GM18873 (cell line): Measurements from ENCODE around the gene SOCS1.

Experiments used
- ATAC-seq: cut with Tn5 transposase; IDR thresholded peaks from one replicate; pipeline ENCODE4 v1.9.1; 2021; ENCODE audit warnings: mild to moderate bottlenecking, moderate library complexity, moderate number of reproducible peaks; ENCODE audit not compliant: unreplicated experiment, low FRiP score

SOCS1 gene

DNA sequence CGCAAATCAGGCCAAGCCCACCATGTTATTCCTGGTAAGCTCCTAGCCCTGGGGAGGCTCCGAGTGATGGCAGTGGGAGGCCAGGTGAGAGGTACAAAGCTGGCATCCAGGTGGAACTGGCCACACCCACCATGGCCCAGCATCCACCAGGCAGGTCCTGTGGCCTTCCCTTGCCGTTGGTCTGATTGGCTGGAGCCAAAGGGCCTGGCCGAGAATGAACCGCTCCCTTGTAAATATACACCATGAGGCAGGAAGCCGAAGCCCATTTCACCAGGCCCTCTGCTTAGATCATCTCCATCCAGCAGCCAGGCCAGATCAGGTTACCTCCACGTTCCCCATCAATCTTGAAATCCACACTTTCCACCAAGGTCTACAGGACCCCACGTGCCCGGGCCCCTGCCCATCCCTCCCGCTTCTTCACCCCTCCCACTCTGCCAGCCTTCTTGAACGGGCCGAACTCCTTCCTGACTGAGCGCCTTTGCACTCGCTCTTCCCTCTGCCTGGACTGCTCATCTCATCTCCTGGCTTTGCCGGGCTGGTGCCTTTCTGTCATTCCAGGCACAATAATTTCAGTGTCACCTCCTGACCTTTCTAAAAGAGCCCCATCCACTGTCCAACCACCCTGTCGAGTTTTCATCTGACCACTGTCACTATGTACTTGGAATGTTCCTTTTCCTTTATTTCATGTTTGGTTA is 5.8 kb downstream of the SOCS1 start:
- ATAC-seq, result no peak

DNA sequence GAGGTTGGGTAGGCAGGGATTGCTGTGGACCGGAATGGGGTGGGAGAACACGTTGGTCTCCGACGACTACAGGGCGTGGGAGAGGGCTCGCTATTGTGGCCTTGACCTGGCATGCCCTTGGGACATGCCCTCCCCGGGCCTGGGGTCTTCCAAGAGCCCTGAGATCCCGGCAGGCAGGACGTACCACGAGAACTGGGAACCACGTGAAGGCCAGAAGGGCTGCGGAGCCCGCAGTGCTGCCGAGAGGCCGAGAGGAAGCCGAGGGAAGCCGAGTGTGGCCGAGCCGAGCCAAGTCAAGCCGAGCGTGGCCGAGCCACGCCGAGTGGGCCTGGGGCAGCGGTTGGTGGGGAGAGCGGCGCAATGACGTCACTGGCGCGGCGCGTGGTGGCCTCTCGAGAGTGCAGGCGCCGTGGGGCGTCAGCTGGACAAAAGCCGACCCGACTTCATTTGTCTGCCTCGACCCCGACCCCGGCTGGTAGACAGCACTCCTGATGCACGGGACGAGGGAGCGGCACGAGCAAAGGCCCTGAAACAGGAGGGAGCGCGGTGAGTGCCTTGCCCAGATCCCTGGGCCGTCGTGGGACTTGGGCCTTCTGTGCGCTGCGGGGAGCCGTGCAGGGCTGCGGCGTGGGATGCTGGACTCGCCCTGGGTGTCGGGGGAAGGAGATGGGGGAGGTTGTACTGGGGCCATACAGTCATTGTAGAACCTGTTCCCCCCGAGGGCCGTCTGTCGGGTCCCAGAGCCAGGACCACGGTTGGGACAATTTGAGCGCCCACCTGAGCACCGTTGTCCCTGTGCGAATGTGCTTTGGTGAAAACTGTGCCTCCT is 6.6 kb downstream of the SOCS1 start:
- ATAC-seq, result no peak

DNA sequence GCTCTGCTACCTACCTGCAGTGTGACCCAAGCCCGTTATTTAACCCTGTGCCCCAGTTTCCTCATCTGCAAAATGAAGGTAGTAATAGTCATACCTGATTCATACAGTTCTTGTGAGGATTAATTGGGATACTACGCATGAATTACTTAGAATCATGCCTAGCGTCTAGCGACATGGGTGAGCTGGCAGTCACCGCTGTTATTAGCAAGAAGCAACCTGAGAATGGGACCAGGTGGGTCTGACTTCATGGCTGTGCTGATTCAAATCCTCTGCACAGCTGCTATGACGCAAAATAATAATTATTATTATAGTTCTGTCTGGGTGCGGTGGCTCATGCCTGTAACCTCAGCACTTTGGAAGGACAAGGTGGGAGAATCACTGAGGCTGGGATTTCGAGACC is 7.9 kb downstream of the SOCS1 start:
- no peak for ATAC-seq

- no peak for ATAC-seq
These were observed 10.0 kb downstream of the SOCS1 start for GRCh38 chr16:11245988-11246387.

GRCh38 chr16:11245222-11245737 is 10.7 kb downstream of the SOCS1 start:
- ATAC-seq, result no peak

GRCh38 chr16:11242658-11243057 is 13.3 kb downstream of the SOCS1 start:
- ATAC-seq, result no peak

DNA sequence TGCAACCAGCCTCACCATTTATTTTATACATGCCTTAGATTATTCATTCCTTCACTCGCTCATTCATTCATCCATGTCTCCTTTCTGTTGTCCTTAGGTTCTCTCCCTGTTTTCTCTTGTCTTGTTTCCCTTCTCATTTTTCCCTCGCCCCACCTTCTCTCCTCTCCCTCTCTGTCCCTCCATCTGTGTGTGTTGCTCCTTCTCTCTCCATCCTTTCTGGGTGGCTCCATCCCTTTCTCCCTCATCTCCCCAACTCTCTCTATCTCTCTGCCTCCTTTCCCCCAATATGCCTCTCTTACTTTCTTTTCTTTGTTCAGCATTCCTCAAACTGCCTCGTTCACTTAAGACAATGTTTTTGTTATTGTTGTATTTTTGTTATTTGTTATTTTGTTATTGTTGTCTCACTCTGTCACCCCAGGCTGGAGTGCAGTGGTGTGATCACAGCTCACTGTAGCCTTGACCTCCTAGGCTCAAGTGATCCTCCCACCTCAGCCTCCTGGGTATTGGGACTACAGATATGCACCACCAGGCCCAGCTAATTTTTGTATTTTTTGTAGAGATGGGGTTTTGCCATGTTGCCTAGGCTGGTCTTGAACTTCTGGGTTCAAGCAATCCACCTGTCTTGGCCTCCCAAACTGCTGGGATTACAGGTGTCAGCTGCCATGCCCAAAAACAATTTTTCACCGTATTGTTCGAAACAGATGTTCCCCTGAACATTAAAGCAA is 14.4 kb downstream of the SOCS1 start:
- no peak for ATAC-seq

- no peak for ATAC-seq
These were observed 15.1 kb downstream of the SOCS1 start for GRCh38 chr16:11240636-11241473.

GRCh38 chr16:11239644-11240632 is 16.1 kb downstream of the SOCS1 start:
- ATAC-seq, result no peak

GRCh38 chr16:11238272-11239202 is 17.5 kb downstream of the SOCS1 start:
- ATAC-seq, result no peak

DNA sequence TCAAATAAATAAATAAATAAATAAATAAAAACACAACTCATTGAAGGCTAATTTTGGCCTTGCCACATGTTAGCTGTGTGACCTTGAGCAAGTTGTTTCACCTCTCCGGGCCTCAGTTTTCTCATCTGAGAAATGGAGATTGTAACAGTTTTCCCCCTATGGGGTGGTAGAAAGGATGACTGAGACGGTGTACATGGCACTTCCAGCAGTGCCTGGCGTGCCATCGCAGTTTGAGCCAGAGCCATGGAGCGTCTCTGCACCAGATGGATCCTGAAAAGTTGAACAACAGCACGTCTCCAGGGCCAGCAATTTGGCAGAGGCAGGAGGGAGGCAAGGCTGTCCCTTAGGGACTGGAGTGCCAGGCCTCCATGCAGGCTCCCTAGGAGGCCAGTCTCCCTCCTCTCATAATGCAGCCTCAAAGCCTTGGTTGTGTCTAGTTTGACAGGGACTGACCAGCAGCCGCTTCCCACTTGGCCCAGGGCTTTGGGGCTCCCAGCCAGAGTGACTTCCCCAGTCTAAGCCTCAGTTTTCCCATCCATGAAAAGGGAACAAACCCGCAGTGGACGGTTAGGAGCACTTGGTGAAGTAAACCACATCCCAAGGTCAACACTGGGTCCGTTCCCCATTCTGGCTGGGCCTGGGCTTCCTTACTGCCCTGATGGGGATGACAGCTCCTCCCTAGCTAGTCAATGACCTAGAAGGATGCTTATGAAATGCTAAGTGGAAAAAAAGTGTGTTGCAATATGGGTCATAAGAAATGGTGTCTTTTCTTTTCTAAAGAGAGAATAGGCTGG is 19.3 kb downstream of the SOCS1 start:
- ATAC-seq, result no peak

- no peak for ATAC-seq
These were observed 20.4 kb downstream of the SOCS1 start for GRCh38 chr16:11235703-11235991.

- ATAC-seq, result no peak
These were observed 20.9 kb downstream of the SOCS1 start for GRCh38 chr16:11234884-11235702.

DNA sequence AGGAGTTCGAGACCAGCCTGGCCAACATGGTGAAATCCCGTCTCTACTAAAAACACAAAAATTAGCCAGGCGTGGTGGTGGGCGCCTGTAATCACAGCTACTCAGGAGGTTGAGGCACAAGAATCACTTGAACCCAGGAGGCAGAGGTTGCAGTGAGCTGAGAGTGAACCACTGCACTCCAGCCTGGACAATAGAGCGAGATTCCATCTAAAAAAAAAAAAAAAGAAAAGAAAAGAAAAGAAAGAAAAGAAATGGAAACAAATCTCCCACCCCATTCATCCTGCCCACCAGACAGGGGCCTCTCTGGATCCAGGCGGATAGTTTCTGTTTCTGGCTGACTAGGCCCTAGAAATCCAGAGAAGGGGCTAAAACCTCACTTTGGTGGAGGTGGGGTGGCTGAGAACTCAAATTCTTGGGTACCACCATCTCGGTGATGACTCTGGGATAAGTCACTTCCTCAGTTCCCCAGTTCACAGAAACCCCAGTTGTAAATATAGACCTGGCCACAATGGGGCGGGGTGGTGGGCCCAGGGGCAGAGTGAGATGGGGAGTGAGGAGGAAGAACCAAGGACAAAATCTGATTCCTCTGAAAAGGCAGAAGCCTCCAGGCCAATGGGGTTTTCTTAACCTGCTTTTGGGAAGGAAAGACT is 22.2 kb downstream of the SOCS1 start:
- ATAC-seq, result no peak

DNA sequence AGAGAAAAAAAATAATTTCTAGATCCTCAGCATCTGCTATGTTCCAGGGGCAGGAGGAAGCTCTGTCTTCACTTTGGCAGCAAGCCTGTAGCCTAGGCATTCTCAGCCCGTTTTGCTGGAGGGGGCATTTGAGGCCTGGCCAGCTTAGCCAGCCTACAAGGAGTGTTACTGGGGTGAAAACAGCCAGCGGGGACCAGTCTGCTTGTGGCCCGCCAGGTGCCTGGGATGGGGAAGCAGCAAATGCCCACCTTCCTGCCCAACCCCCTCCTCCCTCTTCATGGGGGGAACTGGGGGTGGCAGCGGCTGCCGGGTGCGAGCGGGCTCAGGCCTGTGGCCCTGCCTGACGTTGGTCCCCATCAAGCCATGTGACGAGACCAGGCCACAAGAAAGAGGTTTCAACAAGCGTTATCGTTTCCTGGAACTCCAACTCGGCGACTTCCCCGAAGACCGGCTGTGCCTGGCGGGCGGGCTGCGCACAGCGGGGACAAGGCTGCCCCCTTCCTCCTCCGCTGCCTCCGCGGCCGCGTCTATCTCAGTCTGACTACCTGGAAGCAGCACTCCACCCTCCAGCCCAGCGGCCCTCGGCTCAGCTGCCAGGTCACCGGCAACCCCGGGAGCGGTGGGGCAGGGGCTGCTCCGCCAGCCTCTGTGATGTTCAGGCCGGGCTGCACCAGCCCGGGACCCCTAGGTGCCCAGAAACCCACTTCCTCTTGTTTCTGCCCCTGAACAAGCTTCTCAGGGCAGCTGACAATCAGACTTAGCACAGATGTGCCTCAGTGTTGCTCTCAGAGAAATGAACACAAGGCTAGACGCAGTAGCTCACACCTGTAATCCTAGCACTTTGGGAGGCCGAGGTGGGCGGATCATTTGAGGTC is 22.9 kb downstream of the SOCS1 start:
- ATAC-seq, result peak; percentile 56
